Hepatocyte (in vitro differentiated cells): ENCODE data around the gene KCTD18. TPM values are rescaled to one million over a fixed set of nuclear protein-coding genes. Genes with fewer than 3 reads are reported as not detected.

Experiments
- DNase-seq: peaks from one replicate; pipeline ENCODE4 v3.0.0-alpha.2; 2016; ENCODE audit warnings: low spot score
- H2AFZ ChIP-seq: fragments of 200-600 bp; sonication (generic); 2 replicates; pipeline ENCODE4 v1.6.0; 2016; ENCODE audit warnings: antibody characterized with exemption, mild to moderate bottlenecking
- H3K27ac ChIP-seq: fragments of 200-600 bp; sonication (generic); 2 replicates; pipeline ENCODE4 v1.5.1; 2016; ENCODE audit warnings: mild to moderate bottlenecking
- H3K27me3 ChIP-seq: fragments of 200-600 bp; sonication (generic); 2 replicates; pipeline ENCODE4 v1.6.1; 2016
- H3K36me3 ChIP-seq: fragments of 200-600 bp; sonication (generic); replicated peaks from 2 replicates; pipeline ENCODE4 v1.5.1; 2016; ENCODE audit warnings: low read depth; ENCODE audit not compliant: insufficient read depth
- H3K4me1 ChIP-seq: fragments of 200-600 bp; sonication (generic); 2 replicates; pipeline ENCODE4 v1.5.1; 2016; ENCODE audit warnings: mild to moderate bottlenecking, moderate library complexity; ENCODE audit not compliant: insufficient read depth
- H3K4me2 ChIP-seq: fragments of 200-600 bp; sonication (generic); 2 replicates; pipeline ENCODE4 v1.6.0; 2016
- H3K4me3 ChIP-seq: fragments of 200-600 bp; sonication (generic); 2 replicates; pipeline ENCODE4 v1.5.1; 2016; ENCODE audit warnings: mild to moderate bottlenecking
- H3K79me2 ChIP-seq: fragments of 200-600 bp; sonication (generic); 2 replicates; pipeline ENCODE4 v1.6.0; 2017; ENCODE audit warnings: mild to moderate bottlenecking
- H3K9me2 ChIP-seq: fragments of 200-600 bp; sonication (generic); replicated peaks from 2 replicates; pipeline ENCODE4 v1.6.0; 2017; ENCODE audit warnings: mild to moderate bottlenecking; ENCODE audit not compliant: insufficient read depth
- H3K9me3 ChIP-seq: fragments of 200-600 bp; sonication (generic); 2 replicates; pipeline ENCODE4 v1.5.1; 2016; ENCODE audit warnings: low read depth, mild to moderate bottlenecking
- H4K20me1 ChIP-seq: fragments of 200-600 bp; sonication (generic); 2 replicates; pipeline ENCODE4 v1.6.0; 2016; ENCODE audit warnings: mild to moderate bottlenecking; ENCODE audit not compliant: insufficient read depth, poor library complexity, severe bottlenecking
- CTCF ChIP-seq: fragments of 200-600 bp; sonication (generic); IDR thresholded peaks from 2 replicates; pipeline ENCODE4 v1.5.1; 2016; ENCODE audit warnings: antibody characterized with exemption, mild to moderate bottlenecking; ENCODE audit not compliant: poor library complexity
- EZH2 ChIP-seq: fragments of 200-600 bp; sonication (generic); IDR thresholded peaks from 2 replicates; pipeline ENCODE4 v1.6.1; 2016; ENCODE audit warnings: antibody characterized with exemption, mild to moderate bottlenecking, borderline replicate concordance
- EZH2phosphoT487 ChIP-seq: fragments of 200-600 bp; sonication (generic); IDR thresholded peaks from one replicate; pipeline ENCODE4 v1.6.1; 2018; ENCODE audit warnings: antibody characterized with exemption, mild to moderate bottlenecking, low read depth, moderate library complexity; ENCODE audit not compliant: unreplicated experiment, severe bottlenecking
- WGBS: methylation state at CpG from one replicate; pipeline ENCODE4 v1.1.6; 2016; ENCODE audit warnings: low lambda C conversion rate; ENCODE audit errors: missing lambda C conversion rate; 5-methylcytosine and 5-hydroxymethylcytosine counted together
- polyA plus RNA-seq: library from polyadenylated mRNA; unstranded; fragments of >200 nt; fragmentation: Nextera tagmentation; extraction: Ambion mirVana; gene quantifications from 2 replicates; pipeline ENCODE4 v1.2.1, GENCODE V29; 2016
- total RNA-seq: library from RNA; depleted of rRNA; stranded (reverse); fragments of >200 nt; gene quantifications from 2 replicates; pipeline ENCODE4 v1.2.3, GENCODE V29; 2014

Gene KCTD18
- total and polyA plus RNA-seq, 2 experiments from 2014 or later, result 12.7 to 13.4 TPM

GRCh38 chr2:200477667-200478131 lies 32.2 kb downstream of the KCTD18 start:
- H3K4me2 ChIP-seq, result no peak overlapping the region
- no peaks in the 10 kb centered on the region for H3K4me1 ChIP-seq
- H2AFZ ChIP-seq, result no peak overlapping the region
- no peaks in the 10 kb centered on the region for H3K36me3 ChIP-seq
- DNase-seq, result no peak
- no peak overlapping the region for H3K4me3 ChIP-seq
- TF ChIP-seq EZH2 (no peak), CTCF (no peak), EZH2phosphoT487 (no peak)
- H4K20me1 ChIP-seq, result no peaks in the 10 kb centered on the region
- no peaks in the 10 kb centered on the region for H3K9me3 ChIP-seq
- no peak overlapping the region for H3K27ac ChIP-seq
- no peaks in the 10 kb centered on the region for H3K79me2 ChIP-seq
- no peaks in the 10 kb centered on the region for H3K9me2 ChIP-seq
- whole genome bisulfite sequencing, result 99% methylated on average over 21 of the region's 21 CpGs
- H3K27me3 ChIP-seq, result no peaks in the 10 kb centered on the region

GRCh38 chr2:200476836-200477235 lies 33.0 kb downstream of the KCTD18 start:
- WGBS, result 83% methylated on average over 8 of the region's 8 CpGs

GRCh38 chr2:200475795-200476194 lies 34.1 kb downstream of the KCTD18 start:
- no peak for TF ChIP-seq EZH2
- TF ChIP-seq CTCF, result no peak
- TF ChIP-seq EZH2phosphoT487, result no peak
- H3K9me2 ChIP-seq, result no peaks in the 10 kb centered on the region
- no peaks in the 10 kb centered on the region for H3K79me2 ChIP-seq
- H3K36me3 ChIP-seq, result no peaks in the 10 kb centered on the region
- H2AFZ ChIP-seq, result no peak overlapping the region
- no peak overlapping the region for H3K27ac ChIP-seq
- 94% methylated on average over 4 of the region's 4 CpGs for WGBS
- DNase-seq, result no peak
- no peak overlapping the region for H3K4me3 ChIP-seq
- H3K4me2 ChIP-seq, result no peak overlapping the region
- no peaks in the 10 kb centered on the region for H3K4me1 ChIP-seq
- no peaks in the 10 kb centered on the region for H3K27me3 ChIP-seq
- H3K9me3 ChIP-seq, result no peaks in the 10 kb centered on the region
- no peaks in the 10 kb centered on the region for H4K20me1 ChIP-seq

More at GRCh38 chr2:200476836-200477235, 33.0 kb downstream of the KCTD18 start:
- Histone ChIP-seq H3K36me3 (no peaks in the 10 kb centered on the region), H3K79me2 (no peaks in the 10 kb centered on the region), H3K27me3 (no peaks in the 10 kb centered on the region), H2AFZ (no peak overlapping the region), H3K9me3 (no peaks in the 10 kb centered on the region), H3K4me2 (no peak overlapping the region), H3K4me3 (no peak overlapping the region), H3K4me1 (no peaks in the 10 kb centered on the region), H3K9me2 (no peaks in the 10 kb centered on the region), H4K20me1 (no peaks in the 10 kb centered on the region), H3K27ac (no peak overlapping the region)
- TF ChIP-seq CTCF, result no peak
- TF ChIP-seq EZH2, result no peak
- TF ChIP-seq EZH2phosphoT487, result no peak
- DNase-seq, result no peak
